ENCODE measurements around the gene GCK. TPM values are rescaled to one million over a fixed set of nuclear protein-coding genes. Genes with fewer than 3 reads are reported as not detected.
"Not testable (repeated sequence)": the region's sequence is repeated elsewhere in the genome, so short reads cannot be mapped to it uniquely, and the experiment has no call there.

Gene GCK
- polyA plus RNA-seq, 4 donors: 2.6 to 4.8 (median 3.7) TPM

- peak in 1 of 4 donors; percentile 55 for DNase-seq (ENCODE audit: low read depth in 4 of 4, low spot score in 3 of 4)
Measured at GRCh38 chr7:44145969-44146911, 43.0 kb downstream of the GCK start.

GRCh38 chr7:44145479-44145968 is 43.7 kb downstream of the GCK start:
- DNase-seq (ENCODE audit: low read depth in 4 of 4, low spot score in 3 of 4): no peak

GRCh38 chr7:44144968-44145478 is 44.2 kb downstream of the GCK start:
- DNase-seq (ENCODE audit: low read depth in 4 of 4, low spot score in 3 of 4): no peak

- no peak for DNase-seq (ENCODE audit: low read depth in 4 of 4, low spot score in 3 of 4)
Measured at GRCh38 chr7:44144426-44144967, 44.7 kb downstream of the GCK start.

GRCh38 chr7:44143646-44144250 is 45.5 kb downstream of the GCK start:
- DNase-seq (ENCODE audit: low read depth in 4 of 4, low spot score in 3 of 4): no peak

GRCh38 chr7:44142028-44142427 is 47.2 kb downstream of the GCK start:
- DNase-seq (ENCODE audit: low read depth in 4 of 4, low spot score in 3 of 4): no peak

- DNase-seq (ENCODE audit: low read depth in 4 of 4, low spot score in 3 of 4): no peak
Measured at GRCh38 chr7:44141221-44141850, 47.9 kb downstream of the GCK start, which contains the start of gene MYL7. TSS of gene MYL7 (minus strand) at chr7:44141332. CDS start at chr7:44141305, 27 bp downstream.

- no peak for DNase-seq (ENCODE audit: low read depth in 4 of 4, low spot score in 3 of 4)
Measured at GRCh38 chr7:44140341-44140740, 48.9 kb downstream of the GCK start.

GRCh38 chr7:44139311-44140010 is 49.8 kb downstream of the GCK start:
- no peak for DNase-seq (ENCODE audit: low read depth in 4 of 4, low spot score in 3 of 4)

- DNase-seq (ENCODE audit: low read depth in 4 of 4, low spot score in 3 of 4): no peak
Measured at GRCh38 chr7:44138698-44139097, 50.5 kb downstream of the GCK start.

GRCh38 chr7:44136731-44137130 is 52.5 kb downstream of the GCK start:
- no peak for DNase-seq (ENCODE audit: low read depth in 4 of 4, low spot score in 3 of 4)

GRCh38 chr7:44134943-44135628 is 54.2 kb downstream of the GCK start:
- no peak for DNase-seq (ENCODE audit: low read depth in 4 of 4, low spot score in 3 of 4)

- no peak for DNase-seq (ENCODE audit: low read depth in 4 of 4, low spot score in 3 of 4)
Measured at GRCh38 chr7:44133295-44133694, 55.9 kb downstream of the GCK start.

- no peak for DNase-seq (ENCODE audit: low read depth in 4 of 4, low spot score in 3 of 4)
Measured at GRCh38 chr7:44132039-44132438, 57.2 kb downstream of the GCK start.

- DNase-seq (ENCODE audit: low read depth in 4 of 4, low spot score in 3 of 4): no peak
Measured at GRCh38 chr7:44131173-44132029, 57.8 kb downstream of the GCK start.

GRCh38 chr7:44128721-44129582 is 60.3 kb downstream of the GCK start:
- no peak for DNase-seq (ENCODE audit: low read depth in 4 of 4, low spot score in 3 of 4)

GRCh38 chr7:44127161-44127560 is 62.1 kb downstream of the GCK start:
- no peak for DNase-seq (ENCODE audit: low read depth in 4 of 4, low spot score in 3 of 4)

GRCh38 chr7:44126574-44126973 is 62.7 kb downstream of the GCK start:
- DNase-seq (ENCODE audit: low read depth in 4 of 4, low spot score in 3 of 4): not testable (repeated sequence)
